Measurements from ENCODE around the gene SH3PXD2A. TPM values are rescaled to one million over a fixed set of nuclear protein-coding genes. Genes with fewer than 3 reads are reported as not detected.
A peak's percentile ranks its signal among the peaks of the same experiment; 100 is the strongest.

The SH3PXD2A gene
- total RNA-seq, 1 experiment from 2014 or later: 3.4 TPM

- DNase-seq (ENCODE audit: low read depth): no peak
Measured at GRCh38 chr10:103564116-103564501, 291.3 kb downstream of the SH3PXD2A start.

GRCh38 chr10:103563231-103564115, 291.9 kb downstream of the SH3PXD2A start:
- DNase-seq (ENCODE audit: low read depth): no peak

- DNase-seq (ENCODE audit: low read depth): no peak
Measured at GRCh38 chr10:103562383-103562782, 293.0 kb downstream of the SH3PXD2A start.

GRCh38 chr10:103560886-103561285, 294.5 kb downstream of the SH3PXD2A start:
- no peak for DNase-seq (ENCODE audit: low read depth)

- no peak for DNase-seq (ENCODE audit: low read depth)
Measured at GRCh38 chr10:103559776-103560175, 295.6 kb downstream of the SH3PXD2A start.

GRCh38 chr10:103558911-103559310, 296.5 kb downstream of the SH3PXD2A start:
- DNase-seq (ENCODE audit: low read depth): no peak

GRCh38 chr10:103557455-103557854, 297.9 kb downstream of the SH3PXD2A start:
- DNase-seq (ENCODE audit: low read depth): no peak

- DNase-seq (ENCODE audit: low read depth): no peak
Measured at GRCh38 chr10:103556383-103557007, 298.9 kb downstream of the SH3PXD2A start.

GRCh38 chr10:103555712-103556111, 299.7 kb downstream of the SH3PXD2A start:
- no peak for DNase-seq (ENCODE audit: low read depth)

GRCh38 chr10:103555325-103555649, 300.1 kb downstream of the SH3PXD2A start:
- no peak for DNase-seq (ENCODE audit: low read depth)

- peak; percentile 36 for DNase-seq (ENCODE audit: low read depth)
Measured at GRCh38 chr10:103554488-103555324, 300.7 kb downstream of the SH3PXD2A start.

- DNase-seq (ENCODE audit: low read depth): no peak
Measured at GRCh38 chr10:103553743-103554487, 301.5 kb downstream of the SH3PXD2A start.

GRCh38 chr10:103552856-103553742, 302.3 kb downstream of the SH3PXD2A start:
- no peak for DNase-seq (ENCODE audit: low read depth)

GRCh38 chr10:103551619-103552602, 303.5 kb downstream of the SH3PXD2A start:
- DNase-seq (ENCODE audit: low read depth): no peak

- no peak for DNase-seq (ENCODE audit: low read depth)
Measured at GRCh38 chr10:103550229-103550628, 305.1 kb downstream of the SH3PXD2A start.

GRCh38 chr10:103549349-103549685, 306.1 kb downstream of the SH3PXD2A start:
- no peak for DNase-seq (ENCODE audit: low read depth)

- DNase-seq (ENCODE audit: low read depth): no peak
Measured at GRCh38 chr10:103548581-103549348, 306.6 kb downstream of the SH3PXD2A start.

GRCh38 chr10:103548006-103548405, 307.4 kb downstream of the SH3PXD2A start:
- DNase-seq (ENCODE audit: low read depth): no peak
